T-helper 9 cell (primary cell): ENCODE results near the gene RIPOR3.
"Not testable (repeated sequence)": the region's sequence is repeated elsewhere in the genome, so short reads cannot be mapped to it uniquely, and the experiment has no call there.

Source experiments
- DNase-seq: peaks from one replicate; pipeline ENCODE4 v3.0.0-alpha.2; 2020

RIPOR3 gene

DNA sequence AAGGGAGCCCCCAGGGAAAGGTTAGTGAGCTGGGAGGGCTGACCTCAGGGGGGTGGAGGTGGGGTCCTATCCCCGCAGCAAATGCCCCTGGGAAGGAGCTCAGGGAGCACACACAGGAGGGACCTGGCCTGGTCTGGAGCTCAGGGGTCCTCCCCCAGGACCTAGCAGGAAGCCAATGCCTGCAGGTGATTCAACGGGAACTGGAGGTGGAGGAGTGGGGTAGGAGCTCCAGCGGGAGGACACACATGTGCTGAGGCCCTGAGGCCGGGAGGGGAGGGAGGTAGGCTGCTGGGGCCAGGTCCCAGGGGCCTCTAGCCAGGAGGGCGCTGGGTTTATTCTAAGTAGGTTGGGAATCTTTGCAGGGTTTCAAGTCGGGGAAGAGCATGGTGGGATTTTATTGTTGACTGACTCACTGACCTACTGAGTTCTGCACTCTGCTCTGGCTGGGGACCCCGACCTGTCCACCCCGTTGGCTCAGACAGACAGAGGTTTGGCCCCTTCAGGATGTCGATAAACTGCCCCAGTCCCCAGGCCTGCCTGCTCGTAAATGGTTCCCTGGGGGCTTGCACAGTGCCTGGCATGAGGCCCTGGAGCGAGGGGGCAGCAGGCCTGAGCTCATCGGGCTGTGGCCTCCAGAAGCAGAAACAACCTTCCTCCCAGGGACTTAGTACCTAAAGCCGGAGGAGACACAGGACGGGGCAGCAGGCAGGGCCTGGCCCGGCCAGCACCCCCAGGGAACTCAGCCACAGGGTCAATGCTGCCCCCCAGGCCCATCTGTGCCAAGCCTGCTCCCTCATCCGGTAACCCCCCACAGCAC is 62.3 kb downstream of the RIPOR3 start:
- DNase-seq = no peak

DNA sequence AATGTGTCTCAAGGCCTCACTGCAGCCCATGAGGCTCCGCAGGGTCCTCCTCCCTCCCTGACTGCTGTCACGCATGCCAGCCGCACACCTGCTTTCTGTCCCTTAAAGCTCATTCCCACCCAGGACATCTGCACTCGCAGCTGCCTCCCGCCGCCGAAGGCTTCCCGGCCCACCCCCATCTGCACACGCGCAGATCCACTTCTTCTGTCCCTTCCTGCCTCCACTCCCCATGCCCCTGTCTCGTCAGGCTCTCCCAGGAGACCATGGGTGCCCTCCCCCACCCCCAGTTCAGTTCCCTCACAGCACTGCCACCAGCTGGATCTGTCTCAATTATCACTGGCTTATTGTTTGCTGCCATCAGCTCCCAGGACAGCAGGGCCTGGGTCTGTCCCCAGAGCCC is 63.0 kb downstream of the RIPOR3 start:
- DNase-seq = no peak

DNA sequence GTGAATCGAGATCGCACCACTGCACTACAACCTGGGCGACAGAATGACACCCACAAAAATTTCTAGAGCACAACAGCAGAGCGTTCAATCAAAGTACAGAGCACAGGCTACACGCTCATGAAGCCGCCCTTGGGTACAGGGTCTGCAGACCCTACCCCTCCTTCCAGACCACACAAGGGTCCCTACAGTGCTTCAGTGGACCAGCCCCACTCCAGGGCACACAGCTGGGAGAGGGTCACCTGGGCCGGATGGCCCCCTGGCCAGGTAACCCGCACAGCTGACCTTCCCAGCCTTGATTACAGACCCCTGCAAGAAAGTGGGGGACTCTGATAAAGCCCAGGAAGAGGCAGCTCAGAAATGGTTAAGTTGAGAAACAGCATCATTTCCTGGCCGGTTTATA is 63.6 kb downstream of the RIPOR3 start:
- DNase-seq = no peak

DNA sequence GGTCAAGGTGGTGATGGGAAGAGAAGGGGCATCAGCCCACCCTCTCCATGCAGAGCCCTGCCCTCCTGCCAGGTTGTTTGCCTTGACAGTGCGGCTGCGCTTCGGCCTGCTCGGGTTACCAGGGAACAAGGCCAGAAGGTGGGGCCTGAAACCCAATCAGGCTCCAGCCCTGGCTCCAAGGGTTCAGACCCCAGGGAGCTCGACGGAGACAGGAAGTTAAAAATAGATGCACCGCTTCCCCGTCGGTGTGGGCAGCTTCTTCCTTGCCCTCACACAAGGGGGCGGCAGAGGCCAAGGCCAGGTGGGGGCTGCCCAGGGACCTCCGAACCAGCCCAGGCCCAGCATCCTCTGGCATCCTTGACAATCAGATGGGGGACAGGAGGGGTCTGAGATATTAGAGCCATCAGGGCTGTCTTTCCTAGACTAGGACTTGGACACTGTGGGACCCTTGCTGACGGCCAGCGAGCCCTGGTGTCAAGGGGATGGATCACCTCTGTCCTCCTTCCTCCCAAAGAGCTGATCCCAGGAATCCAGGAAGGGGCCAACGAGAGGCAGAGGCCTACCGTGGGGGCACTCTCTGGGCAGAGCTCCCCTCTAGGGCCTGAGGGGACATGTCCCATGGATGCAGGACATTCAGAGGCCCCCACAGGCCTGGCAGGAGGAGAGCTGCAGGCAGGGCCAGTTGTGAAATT is 65.2 kb downstream of the RIPOR3 start:
- DNase-seq = no peak

DNA sequence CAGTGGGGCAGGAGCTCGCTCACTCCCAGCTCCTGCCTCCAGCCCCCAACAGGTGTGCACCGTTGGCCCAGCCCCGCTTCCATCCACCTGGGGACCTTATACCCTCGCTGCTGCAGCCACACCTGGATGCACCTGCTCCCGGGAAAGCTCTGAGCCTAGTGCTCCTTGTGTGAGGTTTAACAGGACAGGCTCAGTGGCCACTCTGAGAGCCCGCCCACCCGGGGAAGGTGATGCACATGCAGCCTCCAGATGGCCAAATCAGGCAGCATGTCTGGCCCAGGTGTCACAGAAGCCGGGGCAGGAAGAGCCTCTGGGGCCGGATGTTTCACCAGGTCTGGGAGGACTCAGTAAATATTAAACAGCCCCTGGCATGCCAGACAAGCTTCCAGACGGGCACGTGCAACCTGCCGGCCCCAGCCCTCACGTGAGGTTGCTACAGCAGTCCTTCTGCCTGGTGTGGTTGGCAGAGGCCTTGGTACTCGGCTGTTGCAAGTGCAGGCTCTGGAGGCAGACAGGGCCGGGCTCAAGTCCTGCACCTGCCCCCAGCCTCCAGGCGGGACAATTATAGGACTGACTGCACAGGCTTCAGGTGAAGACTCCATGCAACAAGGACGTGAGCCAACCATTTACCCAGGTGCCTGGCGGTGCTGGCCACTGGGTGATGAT is 66.9 kb downstream of the RIPOR3 start:
- DNase-seq = no peak

DNA sequence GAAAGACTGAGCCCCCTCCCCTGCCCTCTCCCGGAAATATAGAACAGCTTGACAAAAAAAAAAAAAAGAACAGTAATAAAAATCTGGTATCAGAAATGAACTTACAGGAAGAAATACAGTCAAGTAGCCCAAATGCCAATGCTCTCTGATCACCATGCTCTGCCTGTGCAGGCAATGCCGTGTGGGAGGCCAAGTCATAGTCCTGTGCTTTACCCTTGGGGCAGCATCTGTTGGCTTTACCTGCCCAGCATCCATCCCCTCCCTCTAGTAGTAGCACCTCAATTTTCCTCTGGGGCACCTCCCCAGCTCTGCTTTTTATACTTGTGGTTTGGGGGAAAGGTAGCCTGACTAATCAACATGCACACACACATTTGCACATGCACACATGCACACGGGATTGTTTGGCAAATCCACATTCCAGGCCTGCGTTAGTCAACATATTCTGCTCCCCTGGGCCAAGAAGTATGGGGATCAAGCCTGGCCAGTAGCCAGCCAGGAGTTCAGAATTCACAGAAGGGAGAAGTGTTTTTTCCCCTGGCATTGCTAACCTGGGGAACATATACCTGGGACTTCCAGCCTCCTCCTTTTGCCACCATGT is 70.2 kb downstream of the RIPOR3 start:
- no peak for DNase-seq

DNA sequence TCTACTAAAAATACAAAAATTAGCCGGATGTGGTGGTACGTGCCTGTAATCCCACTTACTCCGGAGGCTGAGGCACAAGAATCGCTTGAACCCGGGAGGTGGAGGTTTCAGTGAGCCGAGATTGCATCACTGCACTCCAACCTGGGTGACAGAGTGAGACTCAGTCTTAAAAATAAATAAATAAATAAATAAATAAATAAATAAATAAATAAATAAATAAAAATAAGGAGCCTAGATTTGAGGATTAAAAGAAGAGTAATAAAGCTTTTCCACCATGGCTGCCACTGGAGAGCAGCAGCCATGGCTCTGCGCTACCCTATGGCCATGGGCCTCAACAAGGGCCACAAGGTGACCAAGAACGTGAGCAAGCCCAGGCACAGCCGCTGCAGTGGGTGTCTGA is 70.9 kb downstream of the RIPOR3 start:
- not testable (repeated sequence) for DNase-seq

DNA sequence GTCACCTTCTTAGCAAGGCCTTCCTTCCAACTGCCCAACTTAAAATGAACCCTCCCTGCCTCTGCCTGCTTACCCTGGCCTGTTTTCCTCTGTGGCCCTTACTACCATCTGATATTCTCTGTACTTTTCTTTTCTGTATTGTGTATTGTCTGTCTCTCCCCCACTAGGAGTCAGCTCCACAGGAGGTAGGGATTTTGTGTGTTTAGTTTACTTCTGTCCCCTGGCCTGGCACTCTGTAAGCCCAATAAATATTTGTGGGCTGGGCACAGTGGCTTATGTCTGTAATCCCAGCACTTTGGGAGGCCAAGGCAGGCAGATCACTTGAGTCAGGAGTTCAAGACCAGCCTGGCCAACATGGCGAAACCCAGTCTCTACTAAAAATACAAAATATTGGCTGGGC is 72.8 kb downstream of the RIPOR3 start:
- no peak for DNase-seq

DNA sequence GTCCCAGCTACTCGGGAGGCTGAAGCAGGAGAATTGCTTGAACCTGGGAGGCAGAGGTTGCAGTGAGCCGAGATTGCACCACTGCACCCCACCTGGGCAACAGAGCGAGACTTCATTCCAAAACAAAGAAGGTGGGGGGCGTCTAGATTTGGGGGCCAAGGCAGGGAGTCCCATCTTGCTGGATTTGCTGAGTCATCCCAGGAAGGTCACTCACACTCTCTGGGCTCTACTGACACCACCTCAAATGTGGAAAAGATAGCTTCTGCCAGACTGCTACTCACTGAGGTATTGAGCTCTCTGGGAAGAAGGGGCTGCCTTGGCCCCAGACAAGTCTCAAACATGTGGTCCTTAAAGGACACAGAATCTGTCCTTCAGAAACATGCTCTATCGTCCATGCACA is 74.3 kb downstream of the RIPOR3 start:
- DNase-seq = no peak

DNA sequence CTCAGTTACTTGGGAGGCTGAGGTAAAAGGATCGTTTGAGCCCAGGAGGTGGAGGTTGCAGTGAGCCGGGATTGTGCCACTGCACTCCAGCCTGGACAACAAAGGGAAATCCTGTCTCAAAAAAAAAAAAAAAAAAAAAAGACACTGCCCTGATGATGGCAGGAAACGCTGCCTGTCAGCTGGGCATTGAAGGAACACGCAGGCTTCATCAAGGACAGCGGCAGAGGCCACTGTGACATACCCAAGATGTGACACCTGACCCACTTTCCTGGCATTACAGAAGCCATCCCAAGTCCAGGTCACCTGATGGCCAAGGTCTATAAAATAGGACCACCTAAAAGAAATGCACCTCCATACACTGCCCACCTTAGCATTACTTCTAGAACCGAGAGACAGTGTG is 75.9 kb downstream of the RIPOR3 start:
- no peak for DNase-seq

DNA sequence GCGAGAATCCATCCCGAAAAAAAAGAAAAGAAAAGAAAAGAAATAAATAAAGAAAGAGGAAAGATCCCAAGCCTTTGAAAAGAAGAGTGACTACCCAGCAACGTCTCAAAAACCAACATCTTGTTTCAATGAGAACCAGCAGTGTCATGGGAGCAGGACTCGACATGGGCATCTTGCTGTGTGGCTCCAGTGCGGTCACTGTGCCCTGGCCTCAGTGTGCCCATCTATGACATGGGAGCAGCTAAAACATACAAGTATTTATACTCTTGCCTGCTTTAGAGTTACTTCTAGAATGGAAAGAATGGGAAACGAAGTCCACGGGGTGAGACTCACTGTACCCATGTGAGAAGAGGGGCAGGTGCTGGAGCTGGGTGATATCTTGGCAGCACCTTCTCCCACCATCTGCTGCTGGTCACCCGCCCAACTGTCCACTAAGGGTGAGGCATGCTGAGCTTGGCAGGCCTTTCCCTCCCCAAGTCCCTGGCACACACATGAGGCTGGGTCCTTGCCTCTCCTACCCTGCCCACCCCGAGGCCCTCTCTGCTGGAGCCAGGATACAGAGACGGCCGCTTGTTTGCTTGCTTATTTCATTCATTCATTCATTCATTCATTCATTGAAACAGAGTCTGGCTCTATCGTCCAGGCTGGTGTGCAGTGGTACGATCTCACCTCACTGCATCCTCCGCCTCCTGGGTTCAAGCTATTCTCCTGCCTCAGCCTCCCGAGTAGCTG is 77.7 kb downstream of the RIPOR3 start:
- DNase-seq = no peak

DNA sequence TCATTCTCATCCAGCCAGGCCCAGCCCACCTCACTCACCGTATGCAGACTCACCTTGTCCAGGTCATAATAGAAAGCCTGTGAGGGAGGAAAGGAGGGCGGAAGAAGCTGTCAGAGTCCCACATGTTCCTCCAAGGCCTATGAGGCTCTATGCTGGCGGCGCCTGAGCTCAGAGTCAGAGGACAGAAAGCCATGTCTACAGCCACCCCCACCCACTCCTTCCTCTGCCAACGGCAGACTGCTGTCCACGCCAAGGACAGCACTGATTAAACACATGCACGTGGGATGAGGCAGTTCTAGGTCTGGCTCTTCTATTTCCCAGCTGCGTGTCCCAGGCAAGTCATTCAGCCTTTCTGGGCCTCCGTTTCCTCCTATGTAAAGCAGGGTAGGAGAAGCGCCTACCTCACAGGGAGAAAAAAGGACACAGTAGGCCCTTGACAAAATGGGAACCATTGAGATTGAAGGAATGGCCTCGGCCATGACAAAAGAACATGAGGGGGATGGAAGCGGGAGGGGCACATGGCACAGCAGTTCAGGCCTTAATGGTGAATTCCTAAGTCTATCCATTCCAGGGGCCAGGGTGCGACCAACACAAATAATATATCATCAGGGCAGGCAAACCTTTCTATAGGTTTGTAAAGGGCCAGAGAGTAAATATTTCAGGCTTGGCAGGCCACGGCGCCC is 80.1 kb downstream of the RIPOR3 start:
- DNase-seq = no peak

DNA sequence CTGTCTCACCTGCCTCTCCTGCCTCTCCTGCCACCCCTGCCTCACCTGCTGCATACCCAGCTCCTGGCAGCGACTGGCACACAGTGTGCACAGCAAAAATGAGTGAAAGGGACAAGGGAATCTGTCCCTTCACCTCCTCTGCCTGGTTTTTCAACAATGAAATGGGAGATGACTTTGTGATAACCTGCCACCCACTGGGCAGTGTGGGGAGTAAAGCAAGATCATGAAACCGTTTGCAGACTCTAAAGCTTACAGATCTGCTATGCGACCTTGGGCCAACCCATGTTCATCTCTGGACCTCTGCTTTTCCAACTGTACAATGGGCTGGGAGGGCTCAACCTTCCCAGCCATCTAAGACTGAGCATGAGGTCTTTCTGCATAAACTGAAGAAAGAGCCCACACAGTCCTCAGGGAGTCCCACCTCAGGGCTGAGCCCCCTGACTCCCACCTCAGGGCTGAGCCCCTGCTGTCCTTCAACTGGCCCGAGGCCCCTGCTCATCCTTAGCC is 81.1 kb downstream of the RIPOR3 start:
- DNase-seq = no peak

DNA sequence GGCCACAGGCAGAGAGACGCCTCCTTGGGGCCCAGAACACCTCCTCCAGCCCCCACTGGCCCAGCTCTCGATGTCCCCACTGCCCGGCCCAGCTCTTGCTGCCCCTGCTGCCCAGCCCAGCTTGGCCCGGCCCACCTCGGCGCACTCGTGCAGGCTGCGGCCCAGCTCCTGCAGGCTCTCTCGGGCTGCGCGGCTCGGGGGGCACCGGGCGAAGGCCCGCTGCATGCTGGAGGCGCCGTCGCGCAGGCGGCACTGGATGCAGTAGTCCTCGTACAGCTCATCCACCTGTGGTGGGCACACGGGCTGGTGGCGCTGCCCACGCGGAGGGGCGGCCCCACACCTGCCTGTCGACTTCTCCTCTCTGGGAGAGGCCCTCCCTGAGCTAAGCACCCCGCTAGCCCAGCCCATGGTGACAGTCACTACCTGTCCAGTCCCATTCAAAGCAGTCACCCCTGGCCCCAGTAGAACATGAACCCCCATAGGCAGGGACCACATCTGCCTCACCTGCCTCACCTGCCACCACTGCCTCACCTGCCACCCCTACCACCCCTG is 81.8 kb downstream of the RIPOR3 start:
- no peak for DNase-seq

DNA sequence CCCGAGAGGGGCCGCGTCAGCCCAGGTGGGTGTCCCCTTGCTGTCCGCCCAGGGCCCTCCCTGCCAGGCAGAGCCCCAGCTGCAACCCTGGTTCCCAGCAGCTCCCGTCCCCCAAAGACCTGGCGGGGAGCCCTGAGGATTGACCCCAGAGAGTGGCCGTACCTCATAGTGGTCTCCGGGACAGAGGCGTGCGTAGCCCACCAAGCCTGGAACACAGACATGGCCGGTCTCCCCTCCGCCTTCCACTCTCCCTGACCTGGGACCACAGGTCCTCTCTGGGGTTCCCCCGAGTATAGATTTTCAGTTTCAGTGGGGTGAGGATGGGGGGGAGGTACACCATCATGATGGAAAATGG is 82.6 kb downstream of the RIPOR3 start:
- DNase-seq = no peak

DNA sequence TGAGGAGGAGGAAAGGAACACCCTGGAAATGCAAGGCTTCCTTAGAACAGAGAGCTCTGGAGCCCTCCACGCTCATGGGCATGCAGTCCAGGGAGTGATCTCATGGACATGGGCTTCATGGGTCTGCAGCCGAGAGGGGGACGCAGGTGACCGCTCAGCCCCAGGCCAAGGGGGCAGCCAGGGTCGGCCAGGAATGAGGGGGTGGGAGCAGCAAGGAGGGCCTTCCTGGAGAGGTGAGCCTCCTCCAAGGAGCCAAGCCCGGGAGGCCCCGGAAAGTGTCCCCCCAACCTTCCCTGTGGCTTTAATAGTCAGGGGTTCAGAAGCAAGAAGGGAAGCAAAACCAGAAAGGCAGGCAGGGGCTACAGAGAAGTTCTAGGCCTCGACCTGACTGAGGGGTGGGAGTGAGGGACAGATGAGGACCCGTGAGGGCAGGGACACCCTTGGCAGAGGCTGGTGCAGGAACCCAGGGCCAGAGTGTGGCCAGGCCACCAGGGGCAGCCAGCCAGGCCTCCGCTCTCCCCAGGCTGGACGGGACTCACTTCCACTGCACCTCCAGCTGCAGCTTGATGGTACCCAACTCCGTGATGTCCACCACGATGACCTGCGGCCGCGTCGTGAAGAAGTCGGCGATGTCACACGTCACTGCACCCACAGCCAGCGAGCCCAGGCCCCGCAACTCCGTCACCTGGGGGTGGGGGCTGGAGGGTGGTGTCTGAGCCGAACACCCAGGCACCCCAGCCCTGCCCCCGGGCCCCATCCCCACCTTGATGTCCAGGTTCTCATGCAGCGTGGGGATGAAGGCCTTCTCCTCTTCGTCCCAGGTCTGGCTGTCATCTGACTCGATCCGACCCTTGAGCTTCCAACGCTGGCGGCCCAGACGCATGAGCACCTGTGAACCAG is 83.2 kb downstream of the RIPOR3 start:
- DNase-seq = no peak

DNA sequence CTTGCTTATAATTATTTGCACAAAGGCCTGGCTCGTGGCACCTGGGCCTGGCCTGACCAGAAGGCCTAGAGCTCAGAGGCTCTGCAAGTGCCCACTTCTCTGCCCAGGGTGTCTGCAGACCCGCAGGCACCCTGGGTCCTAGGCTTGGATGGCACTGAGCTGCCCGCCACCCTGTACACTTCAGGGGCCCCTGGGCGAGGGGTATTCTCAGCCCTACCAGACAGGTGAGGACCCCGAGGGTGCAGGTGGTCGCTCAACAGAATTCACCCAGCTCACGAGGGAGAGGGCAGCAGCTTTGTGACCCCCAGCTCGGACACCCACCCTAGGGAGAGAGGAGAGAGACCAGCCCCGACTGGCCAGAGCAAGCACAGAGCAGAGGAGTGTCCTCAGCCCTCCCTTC is 83.9 kb downstream of the RIPOR3 start:
- no peak for DNase-seq

DNA sequence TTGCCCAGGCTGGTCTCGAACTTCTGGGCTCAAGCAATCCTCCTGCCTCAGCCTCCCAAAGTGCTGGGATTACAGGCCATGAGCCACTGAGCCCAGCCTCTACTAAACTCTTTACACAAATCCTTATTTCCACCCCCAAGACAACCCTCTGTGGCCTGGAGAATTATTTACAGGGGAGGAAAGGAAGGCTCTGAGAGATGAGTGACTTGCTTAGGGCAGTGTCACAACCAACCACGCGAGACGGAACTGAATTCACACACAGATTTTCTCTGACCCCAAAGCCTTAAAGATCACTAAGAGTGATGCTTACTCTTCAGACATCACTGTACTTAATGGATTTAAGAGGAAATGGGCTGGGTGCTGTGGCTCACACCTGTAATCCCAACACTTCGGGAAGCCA is 86.2 kb downstream of the RIPOR3 start:
- no peak for DNase-seq

DNA sequence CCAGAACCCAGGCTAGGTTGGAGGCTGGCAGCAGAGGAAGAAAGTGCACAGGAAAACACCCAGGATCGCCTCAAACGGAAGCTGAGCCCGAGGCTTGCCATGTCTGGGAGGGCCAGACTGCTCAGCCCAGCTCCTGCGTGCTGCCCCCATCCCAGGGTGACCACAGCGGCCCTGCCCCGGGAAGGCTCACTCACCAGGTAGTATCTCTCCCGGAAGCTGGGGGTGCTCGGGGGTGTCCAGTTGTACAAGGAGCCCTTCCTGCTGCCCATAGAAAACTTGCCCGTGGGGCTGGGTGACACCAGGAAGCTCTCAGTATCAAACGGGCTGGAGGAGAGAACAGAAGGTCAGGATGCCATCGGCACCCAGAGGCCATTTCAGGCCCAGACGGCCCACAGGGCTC is 86.9 kb downstream of the RIPOR3 start:
- no peak for DNase-seq

DNA sequence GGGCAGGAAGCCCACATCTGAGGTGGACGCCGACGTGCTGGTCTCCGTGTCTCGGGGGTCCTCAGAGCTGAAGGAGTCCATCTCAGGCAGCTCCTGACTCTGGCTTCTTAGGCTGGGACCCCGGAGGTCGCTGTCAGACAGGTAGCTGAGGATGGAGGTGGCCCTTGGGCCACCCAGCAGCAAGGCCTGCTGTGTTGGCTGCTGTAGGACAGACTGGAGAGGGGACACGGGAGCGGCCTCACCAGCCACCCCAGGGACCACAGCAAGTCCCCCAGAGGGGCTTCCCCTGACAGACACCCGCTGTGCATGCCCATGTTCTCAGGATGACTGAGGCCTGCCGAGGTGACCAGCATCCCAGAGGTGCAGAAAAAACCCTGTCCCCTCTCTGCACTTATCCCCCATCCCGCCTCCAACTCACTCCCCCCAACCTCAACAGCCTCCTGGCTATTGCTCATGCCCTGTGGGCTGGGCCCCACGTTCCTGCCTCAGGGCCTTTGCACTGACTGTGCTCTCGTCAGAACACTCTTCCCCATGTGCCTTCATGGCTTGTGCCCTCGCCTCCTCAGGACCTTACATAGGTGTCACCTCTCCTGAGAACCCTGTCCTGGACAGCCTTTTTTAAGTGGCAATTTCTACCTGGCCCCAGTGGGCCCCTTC is 88.8 kb downstream of the RIPOR3 start:
- no peak for DNase-seq
